ENCODE measurements around the gene OGA.

- TF ChIP-seq CTCF (tag by site-specific recombination; IDR thresholded peaks at IDR 0.05): no peak
- TF ChIP-seq ZNF621 (tag by site-specific recombination; IDR thresholded peaks at IDR 0.05): no peak
- no peak for TF ChIP-seq PBX3 (CRISPR knock-in tag; IDR thresholded peaks at IDR 0.05)
- TF ChIP-seq ZNF114 (tag by site-specific recombination; IDR thresholded peaks at IDR 0.05): no peak
- TF ChIP-seq ZBTB7A (tag by site-specific recombination; IDR thresholded peaks at IDR 0.05; ENCODE audit: low read depth): no peak
- TF ChIP-seq YY1 (tag by site-specific recombination; IDR thresholded peaks at IDR 0.05): no peak
- no peak for TF ChIP-seq PATZ1 (tag by site-specific recombination; IDR thresholded peaks at IDR 0.05)
- no peak for TF ChIP-seq ZNF274 (IDR thresholded peaks at IDR 0.05; ENCODE audit: low read length)
- no peak for TF ChIP-seq ZNF274 (tag by site-specific recombination; IDR thresholded peaks at IDR 0.05; ENCODE audit: borderline replicate concordance)
- TF ChIP-seq ZNF670 (tag by site-specific recombination; IDR thresholded peaks at IDR 0.05; ENCODE audit: low read depth): no peak
These were observed 40.7 kb upstream of the OGA start for GRCh38 chr10:101858723-101859500.
